Nucleus accumbens (tissue), 56 donors: ENCODE measurements around the gene KLHDC7B.

ENCODE experiments used
- DNase-seq, 56 donors: peaks; one replicate each; lab custom pipeline; 2025; lab: John Stamatoyannopoulos, UW

KLHDC7B gene

GRCh38 chr22:50545522-50546325, at the start of gene KLHDC7B:
TSS of gene KLHDC7B (plus strand) at chr22:50545899. CDS start at chr22:50546244, 345 bp downstream.
- DNase-seq = no peak

GRCh38 chr22:50497093-50497492, 48.6 kb upstream of the KLHDC7B start:
- DNase-seq = no peak

GRCh38 chr22:50498322-50498890, 47.3 kb upstream of the KLHDC7B start:
- peak in 37 of 56 donors; percentile 3 to 66 (median 29) for DNase-seq

DNA sequence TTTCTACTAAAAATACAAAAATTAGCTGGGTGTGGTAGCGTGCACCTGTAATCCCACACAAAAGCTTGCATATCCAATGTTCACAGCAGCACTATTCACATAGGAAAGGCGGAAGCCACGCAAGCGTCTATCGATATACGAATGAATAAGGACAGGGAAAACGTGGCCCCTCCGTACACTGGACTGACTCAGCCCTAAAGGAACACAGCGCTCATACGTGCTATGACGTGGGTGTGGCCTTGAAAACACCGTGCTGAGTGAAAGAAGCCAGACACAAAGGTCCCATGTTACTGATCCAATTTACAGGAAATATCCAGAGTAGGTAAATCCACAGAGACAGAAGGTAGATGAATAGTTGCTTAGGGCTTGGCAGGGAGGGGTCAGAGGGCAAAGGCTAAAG, 45.2 kb upstream of the KLHDC7B start:
- DNase-seq = no peak

DNA sequence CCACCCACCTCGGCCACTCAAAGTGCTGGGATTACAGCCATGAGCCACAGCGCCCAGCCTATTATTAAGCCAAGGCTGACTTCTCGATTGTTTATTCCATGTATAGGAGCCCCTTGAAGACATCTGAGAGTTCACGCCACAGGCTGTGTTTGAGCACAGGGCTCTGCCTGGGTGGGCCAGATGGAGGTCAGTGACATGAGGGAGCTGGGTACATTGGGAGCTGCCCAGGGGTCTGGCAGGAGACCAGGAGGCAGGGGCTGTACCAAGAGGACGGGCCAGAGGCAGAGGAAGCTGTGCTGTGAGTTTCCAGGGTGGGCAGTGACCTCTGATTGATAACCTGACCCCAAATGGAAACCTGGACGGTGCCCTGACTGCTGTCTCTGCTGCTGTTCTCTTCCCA, 43.6 kb upstream of the KLHDC7B start:
- DNase-seq = no peak

DNA sequence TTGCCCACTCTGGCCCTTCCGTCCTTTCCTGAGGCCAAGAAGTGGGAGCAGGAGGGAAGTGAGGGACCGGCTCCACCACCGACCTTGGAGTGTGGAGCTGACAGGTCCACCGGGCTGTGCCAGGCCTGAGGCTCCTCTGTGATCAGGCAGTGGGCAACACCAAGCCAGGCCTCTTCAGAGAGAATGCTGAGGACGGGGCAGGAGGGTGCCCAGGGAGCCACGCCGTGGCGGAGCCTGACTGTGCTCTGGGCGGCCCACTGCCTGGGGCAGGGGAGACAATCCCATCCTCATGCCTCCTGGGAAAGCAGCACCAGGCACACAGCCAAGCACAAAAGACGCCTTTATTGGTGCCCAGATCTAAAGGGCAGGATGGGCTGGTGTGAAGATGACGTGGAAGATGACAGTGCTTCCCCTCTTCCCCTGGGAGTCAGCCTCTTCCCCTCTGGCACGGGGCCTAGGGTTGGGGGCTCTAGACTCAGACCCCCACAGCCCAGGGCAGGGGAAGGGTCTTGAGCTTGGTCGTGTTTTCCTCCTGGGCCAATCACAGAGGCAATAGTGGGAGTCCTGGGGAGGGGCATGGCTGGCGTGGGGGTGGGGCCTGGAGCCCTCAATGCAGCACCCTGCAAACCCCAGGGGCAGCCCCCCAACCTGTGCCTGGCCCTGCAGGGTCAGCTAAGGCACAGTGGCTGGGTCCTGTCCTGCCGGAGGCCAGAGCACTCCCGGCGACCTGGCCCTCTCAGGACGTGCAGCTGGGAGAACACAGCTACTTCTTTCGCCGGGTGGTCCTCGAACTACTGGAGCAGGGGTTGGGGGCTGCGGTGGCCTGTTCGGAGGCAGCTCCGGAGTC, 42.8 kb upstream of the KLHDC7B start:
- no peak for DNase-seq

DNA sequence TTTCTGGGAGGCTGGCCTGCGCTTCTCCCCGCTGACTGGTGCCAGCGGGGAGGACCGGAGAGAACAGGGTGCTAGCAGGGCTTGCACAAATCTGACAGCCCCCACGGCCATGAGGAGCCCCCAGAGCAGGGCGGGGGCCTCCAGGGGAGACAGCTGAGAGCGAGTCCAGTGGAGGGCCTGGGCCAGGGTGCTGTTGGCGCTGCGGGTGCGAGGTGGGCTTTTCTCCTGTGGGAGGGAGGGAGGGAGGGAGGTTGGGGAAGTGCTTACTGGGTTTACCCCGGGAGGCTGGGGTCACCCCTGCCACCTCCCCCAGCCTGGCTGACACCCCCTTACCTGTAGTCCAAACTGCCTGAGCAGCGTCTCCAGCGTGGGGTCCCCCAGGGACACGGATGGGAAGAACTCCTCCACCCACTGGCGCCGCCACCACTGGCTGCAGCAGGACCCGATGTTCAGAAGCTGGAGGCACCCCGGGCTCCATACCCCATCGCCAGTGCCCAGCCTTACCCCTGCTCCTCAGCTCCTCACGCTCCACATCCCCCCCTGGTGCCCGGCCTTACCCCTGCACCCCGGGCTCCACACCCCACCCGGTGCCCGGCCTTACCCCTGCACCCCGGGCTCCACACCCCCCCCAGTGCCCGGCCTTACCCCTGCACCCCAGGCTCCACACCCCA, 42.1 kb upstream of the KLHDC7B start:
- DNase-seq = no peak

- DNase-seq = no peak
These were observed 41.1 kb upstream of the KLHDC7B start for GRCh38 chr22:50504369-50505211.

- no peak for DNase-seq
These were observed 40.4 kb upstream of the KLHDC7B start for GRCh38 chr22:50505276-50505775.

DNA sequence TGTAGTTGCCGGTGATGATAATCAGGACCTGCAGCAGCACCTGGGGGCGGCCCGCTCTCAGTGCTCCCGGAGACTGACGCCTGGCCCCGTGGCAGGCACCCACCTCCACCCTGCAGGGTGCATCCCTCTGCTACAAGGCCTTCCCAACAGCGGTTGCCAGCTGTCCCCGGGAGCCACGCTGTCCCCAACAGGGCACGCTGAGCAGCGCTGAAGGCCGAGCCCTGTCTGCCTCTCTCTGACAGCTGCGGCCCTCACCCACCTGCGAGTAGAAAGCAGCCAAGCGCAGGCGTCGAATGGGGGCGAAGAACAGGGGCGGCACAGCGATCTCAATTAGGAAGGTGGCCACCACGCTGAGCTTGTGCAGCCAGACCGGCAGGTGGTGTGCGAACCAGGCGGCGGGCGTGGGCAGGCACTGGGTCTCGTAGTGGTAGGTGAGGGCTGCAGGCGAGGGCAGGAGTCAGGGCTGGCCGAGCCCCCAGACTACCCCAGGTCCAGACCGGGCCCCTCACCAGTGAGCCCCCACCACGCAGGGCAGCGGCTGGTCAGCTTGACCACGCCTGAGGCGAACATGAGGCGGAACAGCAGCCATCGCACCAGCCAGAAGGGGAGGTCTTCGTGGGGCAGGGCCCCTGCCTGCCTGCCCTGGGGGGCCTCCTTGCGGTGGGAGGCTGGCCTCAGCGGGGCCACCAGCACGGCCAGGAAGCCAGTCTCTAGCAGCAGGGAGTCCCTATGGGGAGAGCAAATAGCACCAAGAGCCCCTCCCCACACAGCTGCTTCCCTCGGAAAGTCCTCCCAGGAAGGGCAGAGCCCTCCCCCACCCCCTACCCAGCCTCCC, 39.7 kb upstream of the KLHDC7B start:
- DNase-seq = no peak

- peak in 1 of 56 donors; percentile 8 for DNase-seq
These were observed 38.9 kb upstream of the KLHDC7B start for GRCh38 chr22:50506611-50507420.

DNA sequence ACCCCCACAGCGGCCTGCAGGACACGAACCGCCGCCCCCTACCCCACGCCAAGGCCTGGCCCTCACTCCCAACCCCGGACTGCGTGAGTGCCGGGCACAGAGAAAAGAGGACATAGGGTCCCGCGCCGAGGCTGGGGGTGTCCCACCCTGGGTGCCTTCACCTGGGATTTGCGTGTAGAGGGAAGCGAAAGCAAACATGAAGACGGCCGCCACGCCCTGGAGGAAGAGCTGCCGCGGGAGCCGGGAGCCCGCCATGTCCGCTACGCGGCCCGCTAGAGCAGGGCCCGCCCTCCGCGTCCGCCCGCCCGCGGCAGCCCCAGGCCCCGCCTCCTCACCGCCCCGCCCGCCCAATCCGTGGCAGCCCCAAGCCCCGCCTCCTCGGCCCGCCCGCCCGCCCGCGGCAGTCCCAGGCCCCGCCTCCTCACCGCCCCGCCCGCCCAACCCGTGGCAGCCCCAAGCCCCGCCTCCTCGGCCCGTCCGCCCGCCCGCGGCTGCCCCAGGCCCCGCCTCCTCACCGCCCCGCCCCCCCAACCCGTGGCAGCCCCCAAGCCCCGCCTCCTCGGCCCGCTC, 38.2 kb upstream of the KLHDC7B start, which contains the start of gene LMF2:
TSS of gene LMF2 (minus strand) at position 282 of the 570 bp plus-strand sequence. CDS start at position 255, 27 bp downstream.
- peak in 39 of 56 donors; percentile 92 to 100 (median 99) for DNase-seq

- DNase-seq = peak in 48 of 56 donors; percentile 66 to 100 (median 99)
These were observed 37.5 kb upstream of the KLHDC7B start, which contains the start of gene NCAPH2 for GRCh38 chr22:50507991-50508884. TSS of gene NCAPH2 (plus strand) at chr22:50508224. CDS start at chr22:50508338, 114 bp downstream.

GRCh38 chr22:50508897-50509296, 36.8 kb upstream of the KLHDC7B start:
- no peak for DNase-seq

DNA sequence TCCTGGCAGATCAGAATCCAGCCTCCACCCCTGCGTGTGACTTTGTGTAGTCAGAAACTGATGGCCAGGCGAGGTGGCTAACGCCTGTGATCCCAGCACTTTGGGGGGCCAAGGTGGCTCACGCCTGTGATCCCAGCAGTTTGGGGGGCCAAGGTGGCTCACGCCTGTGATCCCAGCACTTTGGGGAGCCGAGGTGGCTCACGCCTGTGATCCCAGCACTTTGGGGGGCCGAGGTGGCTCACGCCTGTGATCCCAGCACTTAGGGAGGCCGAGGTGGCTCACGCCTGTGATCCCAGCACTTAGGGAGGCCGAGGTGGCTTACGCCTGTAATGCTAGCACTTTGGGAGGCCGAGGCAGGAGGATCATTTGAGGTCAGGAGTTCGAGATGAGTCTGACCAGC, 32.5 kb upstream of the KLHDC7B start:
- DNase-seq = no peak

DNA sequence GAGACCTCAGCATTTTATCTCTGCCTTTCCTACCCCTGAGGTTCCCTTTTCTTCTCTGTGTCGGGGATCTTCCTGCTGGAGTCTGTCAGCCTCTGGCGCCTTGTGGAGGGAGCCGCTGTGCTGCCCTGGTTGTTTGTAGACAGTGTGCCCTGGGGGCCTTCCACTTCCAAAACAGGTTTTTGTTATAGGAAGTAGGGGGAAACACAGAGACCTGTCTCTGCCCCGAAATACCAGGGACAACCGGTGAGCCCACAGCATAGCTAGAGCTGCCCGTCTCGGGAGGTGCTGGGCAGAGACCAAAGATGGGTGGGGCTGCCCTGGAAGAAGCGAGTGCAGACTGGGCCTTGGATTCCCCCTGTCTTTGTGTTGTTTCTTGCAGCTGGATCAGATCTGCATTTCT, 29.6 kb upstream of the KLHDC7B start:
- DNase-seq = no peak
